HepG2 (cell line): ENCODE data around the gene PHF23. TPM values are rescaled to one million over a fixed set of nuclear protein-coding genes. Genes with fewer than 3 reads are reported as not detected.

ENCODE experiments used
- BRD4 ChIP-seq: sonication (generic); formaldehyde crosslinking; IDR thresholded peaks from 2 replicates; pipeline ENCODE4 v1.4.0; 2020; ENCODE audit warnings: missing genetic modification reagents
- CBFB ChIP-seq: sonication (generic); formaldehyde crosslinking; IDR thresholded peaks from 2 replicates; pipeline ENCODE4 v1.4.0; 2020; ENCODE audit warnings: missing genetic modification reagents
- FOXP1 ChIP-seq, 2 experiments: fragments of 450-650 bp in 1 of 2; IDR thresholded peaks; 2 replicates each; pipeline ENCODE4 v1.6.1; 2017 to 2018; ENCODE audit warnings: antibody characterized with exemption in 1 of 2
- FOXP4 ChIP-seq: sonication (generic); formaldehyde crosslinking; IDR thresholded peaks from 2 replicates; pipeline ENCODE4 v1.4.0; 2020; ENCODE audit warnings: missing genetic modification reagents
- GTF2F1 ChIP-seq: fragments of 150-350 bp; IDR thresholded peaks from 2 replicates; pipeline ENCODE4 v1.6.1; 2014; ENCODE audit warnings: low read length
- KAT2B ChIP-seq: fragments of 150-350 bp; IDR thresholded peaks from 2 replicates; pipeline ENCODE4 v1.6.1; 2014; ENCODE audit warnings: low read depth, low read length, borderline replicate concordance
- MLX ChIP-seq: IDR thresholded peaks from 2 replicates; pipeline ENCODE4 v1.6.1; 2016
- NR2C2 ChIP-seq: sonication (generic); formaldehyde crosslinking; IDR thresholded peaks from 2 replicates; pipeline ENCODE4 v1.4.0; 2020; ENCODE audit warnings: missing genetic modification reagents, mild to moderate bottlenecking, moderate library complexity, borderline replicate concordance
- STAG1 ChIP-seq: sonication (generic); formaldehyde crosslinking; IDR thresholded peaks from 2 replicates; pipeline ENCODE4 v1.4.0; 2020; ENCODE audit warnings: missing genetic modification reagents
- ZBTB2 ChIP-seq: sonication (generic); formaldehyde crosslinking; IDR thresholded peaks from 2 replicates; pipeline ENCODE4 v1.8.0; 2022; ENCODE audit warnings: low read depth, missing genetic modification reagents
- ZBTB3 ChIP-seq: sonication (generic); formaldehyde crosslinking; IDR thresholded peaks from 2 replicates; pipeline ENCODE4 v1.4.0; 2020; ENCODE audit warnings: low read depth, mild to moderate bottlenecking, moderate library complexity, missing genetic modification reagents, borderline replicate concordance
- ZNF30 ChIP-seq: sonication (generic); formaldehyde crosslinking; IDR thresholded peaks from 2 replicates; pipeline ENCODE4 v1.5.0; 2020; ENCODE audit warnings: mild to moderate bottlenecking, missing genetic modification reagents
- ZNF766 ChIP-seq: sonication (generic); formaldehyde crosslinking; IDR thresholded peaks from 2 replicates; pipeline ENCODE4 v1.5.0; 2020; ENCODE audit warnings: missing genetic modification reagents, borderline replicate concordance
- ZSCAN31 ChIP-seq: sonication (generic); formaldehyde crosslinking; IDR thresholded peaks from 2 replicates; pipeline ENCODE4 v1.5.0; 2020; ENCODE audit warnings: low read depth, mild to moderate bottlenecking, missing genetic modification reagents
- polyA plus RNA-seq, 8 experiments: library from polyadenylated mRNA; depleted of rRNA in 3 of 8; stranded (reverse) in 7 of 8; unstranded in 1 of 8; fragments of >200 nt; fragmentation: Illumina TruSeq in 4 of 8; extraction: Trizol in 4 of 8; gene quantifications; 2 replicates each; pipeline versions ENCODE4 v1.2.1 to v1.2.3, GENCODE V29; 2011 to 2016; ENCODE audit warnings: low read depth in 4 of 8, missing spikeins in 1 of 8, mixed read lengths in 1 of 8; ENCODE audit not compliant: insufficient read depth in 1 of 8
- total RNA-seq, 5 experiments: library from RNA; depleted of rRNA; stranded (reverse); fragments of >200 nt; fragmentation: Illumina TruSeq; extraction: Trizol; gene quantifications; 2 replicates each; pipeline ENCODE4 v1.2.3, GENCODE V29; 2016; ENCODE audit warnings: low read depth in 1 of 5
- TF ChIP-seq, protein P1 (sequence below): IDR thresholded peaks from 2 replicates; pipeline ENCODE4 v1.6.1; 2016; ENCODE audit warnings: low read depth, missing genetic modification reagents, missing compliant biosample characterization
- TF ChIP-seq, protein P2 (sequence below): sonication (generic); formaldehyde crosslinking; IDR thresholded peaks from 2 replicates; pipeline ENCODE4 v1.4.0; 2020; ENCODE audit warnings: missing genetic modification reagents

Gene PHF23
- total and polyA plus RNA-seq, 2 of the 13 experiments (the other 11 are each of a cell fraction or from before 2014, with no cell fraction given), result 27.6 to 33.2 TPM

DNA sequence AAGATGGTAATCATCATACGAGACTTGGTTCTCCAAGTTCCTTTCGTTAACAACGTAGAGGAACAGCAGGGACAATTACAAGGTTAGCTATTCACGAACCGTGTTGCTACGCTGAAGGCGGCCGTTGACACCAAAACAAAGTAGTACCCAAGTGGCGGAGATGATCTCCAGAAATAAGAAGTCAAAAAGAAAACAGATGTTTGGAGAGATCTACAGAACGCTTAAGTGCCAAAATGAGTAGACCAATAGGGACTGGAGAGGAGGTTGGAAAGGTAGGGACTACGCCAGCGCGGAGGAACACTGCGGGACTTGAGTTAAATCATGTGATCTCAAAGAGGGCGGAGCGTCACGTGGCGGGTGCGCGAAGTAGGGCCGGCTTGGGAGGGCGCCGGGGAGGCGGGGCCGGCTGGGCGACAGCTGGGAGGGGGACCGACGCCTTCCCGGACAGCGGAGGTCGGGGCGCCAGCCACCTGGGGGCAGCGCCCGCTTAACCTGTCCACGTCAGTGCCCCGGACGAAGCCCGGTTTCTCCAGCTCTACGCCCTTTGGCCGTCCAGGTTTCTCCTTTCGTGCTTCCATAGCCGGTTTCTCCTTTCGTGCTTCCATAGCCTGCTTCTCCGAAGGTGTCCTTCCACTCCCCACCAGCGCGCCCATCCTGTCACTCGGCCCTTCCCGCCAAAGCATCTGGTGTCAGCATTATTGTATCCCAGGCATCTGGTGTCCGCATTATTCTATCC is 3.6 kb upstream of the PHF23 start (continued):
- TF ChIP-seq, protein P1, sequence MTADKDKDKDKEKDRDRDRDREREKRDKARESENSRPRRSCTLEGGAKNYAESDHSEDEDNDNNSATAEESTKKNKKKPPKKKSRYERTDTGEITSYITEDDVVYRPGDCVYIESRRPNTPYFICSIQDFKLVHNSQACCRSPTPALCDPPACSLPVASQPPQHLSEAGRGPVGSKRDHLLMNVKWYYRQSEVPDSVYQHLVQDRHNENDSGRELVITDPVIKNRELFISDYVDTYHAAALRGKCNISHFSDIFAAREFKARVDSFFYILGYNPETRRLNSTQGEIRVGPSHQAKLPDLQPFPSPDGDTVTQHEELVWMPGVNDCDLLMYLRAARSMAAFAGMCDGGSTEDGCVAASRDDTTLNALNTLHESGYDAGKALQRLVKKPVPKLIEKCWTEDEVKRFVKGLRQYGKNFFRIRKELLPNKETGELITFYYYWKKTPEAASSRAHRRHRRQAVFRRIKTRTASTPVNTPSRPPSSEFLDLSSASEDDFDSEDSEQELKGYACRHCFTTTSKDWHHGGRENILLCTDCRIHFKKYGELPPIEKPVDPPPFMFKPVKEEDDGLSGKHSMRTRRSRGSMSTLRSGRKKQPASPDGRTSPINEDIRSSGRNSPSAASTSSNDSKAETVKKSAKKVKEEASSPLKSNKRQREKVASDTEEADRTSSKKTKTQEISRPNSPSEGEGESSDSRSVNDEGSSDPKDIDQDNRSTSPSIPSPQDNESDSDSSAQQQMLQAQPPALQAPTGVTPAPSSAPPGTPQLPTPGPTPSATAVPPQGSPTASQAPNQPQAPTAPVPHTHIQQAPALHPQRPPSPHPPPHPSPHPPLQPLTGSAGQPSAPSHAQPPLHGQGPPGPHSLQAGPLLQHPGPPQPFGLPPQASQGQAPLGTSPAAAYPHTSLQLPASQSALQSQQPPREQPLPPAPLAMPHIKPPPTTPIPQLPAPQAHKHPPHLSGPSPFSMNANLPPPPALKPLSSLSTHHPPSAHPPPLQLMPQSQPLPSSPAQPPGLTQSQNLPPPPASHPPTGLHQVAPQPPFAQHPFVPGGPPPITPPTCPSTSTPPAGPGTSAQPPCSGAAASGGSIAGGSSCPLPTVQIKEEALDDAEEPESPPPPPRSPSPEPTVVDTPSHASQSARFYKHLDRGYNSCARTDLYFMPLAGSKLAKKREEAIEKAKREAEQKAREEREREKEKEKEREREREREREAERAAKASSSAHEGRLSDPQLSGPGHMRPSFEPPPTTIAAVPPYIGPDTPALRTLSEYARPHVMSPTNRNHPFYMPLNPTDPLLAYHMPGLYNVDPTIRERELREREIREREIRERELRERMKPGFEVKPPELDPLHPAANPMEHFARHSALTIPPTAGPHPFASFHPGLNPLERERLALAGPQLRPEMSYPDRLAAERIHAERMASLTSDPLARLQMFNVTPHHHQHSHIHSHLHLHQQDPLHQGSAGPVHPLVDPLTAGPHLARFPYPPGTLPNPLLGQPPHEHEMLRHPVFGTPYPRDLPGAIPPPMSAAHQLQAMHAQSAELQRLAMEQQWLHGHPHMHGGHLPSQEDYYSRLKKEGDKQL (CRISPR knock-in tag), result 0 out of 2 replicates have a peak, but pooled peaks have one; percentile 48
- no peak; the same call in 1 of the 2 replicates for TF ChIP-seq ZBTB3 (CRISPR knock-in tag)
- TF ChIP-seq ZBTB2 (CRISPR knock-in tag), result peak; percentile 70; the same call in 1 of the 2 replicates
- TF ChIP-seq MLX, result peak; percentile 75
- TF ChIP-seq FOXP4 (CRISPR knock-in tag), result peak; percentile 73
- TF ChIP-seq GTF2F1, result 0 out of 2 replicates have a peak, but pooled peaks have one; percentile 16
- peak; percentile 76 for TF ChIP-seq CBFB (CRISPR knock-in tag)
- TF ChIP-seq FOXP1 (IDR thresholded peaks at IDR 0.05), result no peak; the same call in 1 of the 2 replicates
- TF ChIP-seq FOXP1 (CRISPR knock-in tag; IDR thresholded peaks at IDR 0.05), result peak; percentile 70; the same call in 1 of the 2 replicates
- 0 out of 2 replicates have a peak, but pooled peaks have one; percentile 33 for TF ChIP-seq ZNF766 (CRISPR knock-in tag)
- TF ChIP-seq, protein P2, sequence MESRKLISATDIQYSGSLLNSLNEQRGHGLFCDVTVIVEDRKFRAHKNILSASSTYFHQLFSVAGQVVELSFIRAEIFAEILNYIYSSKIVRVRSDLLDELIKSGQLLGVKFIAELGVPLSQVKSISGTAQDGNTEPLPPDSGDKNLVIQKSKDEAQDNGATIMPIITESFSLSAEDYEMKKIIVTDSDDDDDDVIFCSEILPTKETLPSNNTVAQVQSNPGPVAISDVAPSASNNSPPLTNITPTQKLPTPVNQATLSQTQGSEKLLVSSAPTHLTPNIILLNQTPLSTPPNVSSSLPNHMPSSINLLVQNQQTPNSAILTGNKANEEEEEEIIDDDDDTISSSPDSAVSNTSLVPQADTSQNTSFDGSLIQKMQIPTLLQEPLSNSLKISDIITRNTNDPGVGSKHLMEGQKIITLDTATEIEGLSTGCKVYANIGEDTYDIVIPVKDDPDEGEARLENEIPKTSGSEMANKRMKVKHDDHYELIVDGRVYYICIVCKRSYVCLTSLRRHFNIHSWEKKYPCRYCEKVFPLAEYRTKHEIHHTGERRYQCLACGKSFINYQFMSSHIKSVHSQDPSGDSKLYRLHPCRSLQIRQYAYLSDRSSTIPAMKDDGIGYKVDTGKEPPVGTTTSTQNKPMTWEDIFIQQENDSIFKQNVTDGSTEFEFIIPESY, result peak; percentile 67
- TF ChIP-seq NR2C2 (CRISPR knock-in tag), result peak; percentile 41; the same call in 1 of the 2 replicates
- TF ChIP-seq ZNF30 (CRISPR knock-in tag), result no peak
- TF ChIP-seq KAT2B, result no peak
- 0 out of 2 replicates have a peak, but pooled peaks have one; percentile 61 for TF ChIP-seq BRD4
- TF ChIP-seq ZSCAN31 (CRISPR knock-in tag), result no peak
- TF ChIP-seq STAG1 (CRISPR knock-in tag), result peak; percentile 40
